Left lung (tissue), 14 donors: ENCODE results near the gene SERPINC1. TPM values are rescaled to one million over a fixed set of nuclear protein-coding genes. Genes with fewer than 3 reads are reported as not detected.
"Not testable (repeated sequence)": the region's sequence is repeated elsewhere in the genome, so short reads cannot be mapped to it uniquely, and the experiment has no call there.

Experiments
- ATAC-seq: fragments of 200-7000 bp; cut with Tn5 transposase; one replicate; pipeline ENCODE4 v1.9.1; 2020; ENCODE audit warnings: moderate library complexity
- DNase-seq, 4 donors: peaks; one replicate each; pipeline ENCODE4 v3.0.0-alpha.2; 2013 to 2020
- H3K27ac ChIP-seq, 2 donors: fragments of 200-600 bp; sonication (generic) in 1 of 2; one replicate each; pipeline versions ENCODE4 v1.5.0 to v1.8.0; 2020 to 2021
- H3K27me3 ChIP-seq, 2 donors: fragments of 200-600 bp; sonication (generic) in 1 of 2; one replicate each; pipeline versions ENCODE4 v1.5.0 to v1.8.0; 2020 to 2021
- H3K36me3 ChIP-seq, 2 donors: fragments of 200-600 bp; sonication (generic) in 1 of 2; one replicate each; pipeline versions ENCODE4 v1.5.0 to v1.8.0; 2020 to 2021
- H3K4me1 ChIP-seq, 2 donors: fragments of 200-600 bp; one replicate each; pipeline ENCODE4 v1.8.0; 2021
- H3K4me3 ChIP-seq, 2 donors: fragments of 200-600 bp; sonication (generic) in 1 of 2; one replicate each; pipeline versions ENCODE4 v1.5.0 to v1.8.0; 2020 to 2021; ENCODE audit warnings: mild to moderate bottlenecking in 1 of 2
- H3K9me3 ChIP-seq, 2 donors: fragments of 200-600 bp; sonication (generic) in 1 of 2; one replicate each; pipeline versions ENCODE4 v1.5.0 to v1.8.0; 2020 to 2021
- CTCF ChIP-seq, 2 donors: fragments of 200-600 bp; sonication (generic) in 1 of 2; IDR thresholded peaks; one replicate each; pipeline versions ENCODE4 v1.5.0 to v1.8.0; 2021; ENCODE audit warnings: antibody characterized with exemption in 2 of 2
- intact Hi-C, 2 donors: fragments of 100-400 bp; cut with DNase I; formaldehyde crosslinking; loops; one replicate each; pipeline versions ENCODE4 v1.11.2 to v1.14.2; 2022
- long read RNA-seq, 12 donors: library from polyadenylated mRNA in 2 of 12; unstranded in 2 of 12; transcript quantifications; one replicate each; pipeline ENCODE4 v2.0.0 and lab custom pipeline, GENCODE V29; 2019 to 2026
- polyA plus RNA-seq, 6 donors: library from polyadenylated mRNA; unstranded; fragments of 120-200 nt; gene quantifications; one replicate each; pipeline ENCODE4 v1.2.1, GENCODE V29; 2013; ENCODE audit not compliant: insufficient read length in 6 of 6
- total RNA-seq, 2 donors: library from RNA; stranded (reverse); fragmentation: NEBNext Ultra II Directional; extraction: Animal tissue kit (Norgen Biotek cat#: 25700); gene quantifications; one replicate each; pipeline ENCODE4 v1.2.1, GENCODE V29; 2021
- donor health status: DM: no; HTN: yes; CAD: no.
- donor health status: DM: no; HTN: no; CAD: no.

The SERPINC1 gene
- under 1 TPM; 0.29 to 0.44 TPM for total RNA-seq
- polyA plus RNA-seq = under 1 TPM in 5 of 6 donors, not detected in 1; 0.13 to 0.54 (median 0.43) TPM
- long read RNA-seq, donor 1 = 0 reads
- long read RNA-seq, donor 2 = 0 reads
- long read RNA-seq, donor 3 = 0 reads
- long read RNA-seq, donor 4 = 0 reads
- long read RNA-seq, donor 5 = 0 reads
- long read RNA-seq, donor 6 = 0 reads
- long read RNA-seq, donor 7 = 0 reads
- long read RNA-seq, donor 8 = 0 reads
- long read RNA-seq, donor 9 = 0 reads
- long read RNA-seq, donor 10 = 0 reads
- long read RNA-seq, donor 11 = 0 reads
- long read RNA-seq, donor 12 = 0 reads

GRCh38 chr1:173917149-173917548, at the start of gene SERPINC1:
Gene SERPINC1, minus strand, starts transcription at chr1:173917327. Its CDS starts 68 bp downstream, at chr1:173917259.
- Histone ChIP-seq H3K27me3 (no peaks in the 10 kb centered on the region), H3K9me3 (no peaks in the 10 kb centered on the region), H3K4me3 (no peak within 1 kb of the TSS), H3K36me3 (no peaks in the 10 kb centered on the region), H3K27ac (no peak within 1 kb of the TSS), H3K4me1 (no peaks in the 10 kb centered on the region)
- intact Hi-C loops = no loop called here
- no peak for TF ChIP-seq CTCF (IDR thresholded peaks at IDR 0.05)
- no peak for ATAC-seq
- no peak for DNase-seq

- H3K27me3 ChIP-seq, DNase-seq, H3K4me3 ChIP-seq, intact Hi-C loops, H3K9me3 ChIP-seq, H3K27ac ChIP-seq, H3K4me1 ChIP-seq, ATAC-seq: not testable (repeated sequence)
- H3K36me3 ChIP-seq = peaks cover 0 to 98% of the 10 kb centered on the region in 2 donors
Measured at GRCh38 chr1:173965896-173966295, 48.8 kb upstream of the SERPINC1 start.

GRCh38 chr1:173963477-173963876, 46.4 kb upstream of the SERPINC1 start:
- Histone ChIP-seq H3K36me3 (peaks cover 0 to 98% of the 10 kb centered on the region in 2 donors), H3K9me3 (no peaks in the 10 kb centered on the region), H3K27me3 (no peaks in the 10 kb centered on the region), H3K27ac (no peak overlapping the region), H3K4me3 (no peak overlapping the region), H3K4me1 (no peaks in the 10 kb centered on the region)
- TF ChIP-seq CTCF (IDR thresholded peaks at IDR 0.05) = no peak
- DNase-seq = no peak
- no peak for ATAC-seq
- intact Hi-C loops = no loop called here

- Histone ChIP-seq H3K27me3 (no peaks in the 10 kb centered on the region), H3K36me3 (peaks cover 0 to 98% of the 10 kb centered on the region in 2 donors), H3K9me3 (no peaks in the 10 kb centered on the region), H3K27ac (no peak overlapping the region), H3K4me3 (no peak overlapping the region), H3K4me1 (no peaks in the 10 kb centered on the region)
- DNase-seq (peak in 1 of 4 donors; percentile 2), ATAC-seq (no peak)
- intact Hi-C loops = no loop called here
- TF ChIP-seq CTCF (IDR thresholded peaks at IDR 0.05) = no peak
Measured at GRCh38 chr1:173960625-173961024, 43.5 kb upstream of the SERPINC1 start.

GRCh38 chr1:173954179-173954578, 37.1 kb upstream of the SERPINC1 start:
- ATAC-seq (no peak), DNase-seq (no peak)
- H3K4me1 ChIP-seq = no peaks in the 10 kb centered on the region
- H3K27me3 ChIP-seq = no peaks in the 10 kb centered on the region
- H3K36me3 ChIP-seq = peaks cover 0 to 97% of the 10 kb centered on the region in 2 donors
- TF ChIP-seq CTCF (IDR thresholded peaks at IDR 0.05) = no peak
- no peak overlapping the region for H3K4me3 ChIP-seq
- intact Hi-C loops = no loop called here
- H3K9me3 ChIP-seq = no peaks in the 10 kb centered on the region
- no peak overlapping the region for H3K27ac ChIP-seq

GRCh38 chr1:173948594-173948993, 31.5 kb upstream of the SERPINC1 start:
- H3K4me1 ChIP-seq = no peaks in the 10 kb centered on the region
- H3K27ac ChIP-seq = no peak overlapping the region
- H3K27me3 ChIP-seq = no peaks in the 10 kb centered on the region
- peaks cover 4 to 97% of the 10 kb centered on the region in 2 donors for H3K36me3 ChIP-seq
- no peak for TF ChIP-seq CTCF (IDR thresholded peaks at IDR 0.05)
- ATAC-seq (no peak), DNase-seq (no peak)
- H3K4me3 ChIP-seq = no peak overlapping the region
- H3K9me3 ChIP-seq = no peaks in the 10 kb centered on the region
- intact Hi-C loops = no loop called here
